Right lobe of liver (tissue), 6 donors: ENCODE data around the gene SKP2. TPM values are rescaled to one million over a fixed set of nuclear protein-coding genes. Genes with fewer than 3 reads are reported as not detected.

Experiments used
- ATAC-seq, 4 donors: fragments of 200-7000 bp; cut with Tn5 transposase; one replicate each; pipeline ENCODE4 v1.9.1; 2020; ENCODE audit warnings: mild to moderate bottlenecking in 4 of 4, moderate library complexity in 4 of 4
- DNase-seq, 3 donors: peaks; one replicate each; pipeline ENCODE4 v3.0.0-alpha.2; 2020
- H3K27ac ChIP-seq, 3 donors: fragments of 200-600 bp; one replicate each; pipeline ENCODE4 v1.8.0; 2022
- H3K27me3 ChIP-seq, 2 donors: fragments of 200-600 bp; one replicate each; pipeline ENCODE4 v1.8.0; 2022
- H3K36me3 ChIP-seq, 4 donors: fragments of 200-600 bp; sonication (generic) in 1 of 4; one replicate each; pipeline versions ENCODE4 v1.5.1 to v1.8.0; 2017 to 2022; ENCODE audit warnings: control low read depth in 1 of 4
- H3K4me1 ChIP-seq, 4 donors: fragments of 200-600 bp; sonication (generic) in 1 of 4; one replicate each; pipeline versions ENCODE4 v1.5.1 to v1.8.0; 2017 to 2022; ENCODE audit warnings: control low read depth in 1 of 4
- H3K4me3 ChIP-seq, 3 donors: fragments of 200-600 bp; one replicate each; pipeline ENCODE4 v1.8.0; 2022
- H3K9me3 ChIP-seq, 4 donors: fragments of 200-600 bp; sonication (generic) in 1 of 4; one replicate each; pipeline versions ENCODE4 v1.5.1 to v1.8.0; 2017 to 2022; ENCODE audit warnings: control low read depth in 1 of 4
- CTCF ChIP-seq, 4 donors: fragments of 200-600 bp in 3 of 4; fragments of 450-650 bp in 1 of 4; IDR thresholded peaks; one replicate each; pipeline versions ENCODE4 v1.5.1 to v1.8.0; 2016 to 2022; ENCODE audit warnings: antibody characterized with exemption in 4 of 4, mild to moderate bottlenecking in 2 of 4
- POLR2A ChIP-seq: fragments of 450-650 bp; IDR thresholded peaks from one replicate; pipeline ENCODE4 v1.6.1; 2017; ENCODE audit warnings: antibody characterized with exemption, mild to moderate bottlenecking
- WGBS: methylation state at CpG from one replicate; pipeline ENCODE4 v1.1.6; 2018; ENCODE audit warnings: low coverage, low lambda C conversion rate; ENCODE audit not compliant: insufficient coverage; ENCODE audit errors: missing lambda C conversion rate; 5-methylcytosine and 5-hydroxymethylcytosine counted together
- intact Hi-C, 2 donors: fragments of 100-400 bp; cut with DNase I; formaldehyde crosslinking; loops; one replicate each; pipeline versions ENCODE4 v1.11.2 to v1.14.1; 2022
- total RNA-seq, 6 experiments: library from RNA; depleted of rRNA in 2 of 6; stranded (reverse); fragments of >200 nt in 2 of 6; fragmentation: NEBNext Ultra II Directional in 3 of 6; extraction: Animal tissue kit (Norgen Biotek cat#: 25700) in 3 of 6; gene quantifications; one replicate each; pipeline versions ENCODE4 v1.1.0 to v1.2.4, GENCODE V29; 2016 to 2023
- donor health status: DM: no; HTN: yes; CAD: no.
- donor health status: DM: no; HTN: no; CAD: no.
- donor health status: DM: no; HTN: no; CAD: no.
- donor health status: DM: no; HTN: yes; CAD: no.
- donor health status: DM: no; HTN: yes; CAD: no.

The SKP2 gene
- total RNA-seq, 6 experiments from 2014 or later, result 11.8 to 25.0 (median 17.3) TPM

- H3K9me3 ChIP-seq, result no peaks in the 10 kb centered on the region
- peaks cover 0 to 41% (median 14%) of the 10 kb centered on the region in 4 donors for H3K4me1 ChIP-seq
- no peak overlapping the region for H3K27ac ChIP-seq
- ATAC-seq, result no peak
- WGBS, result 96% methylated on average over 7 of the region's 7 CpGs
- peaks cover 0 to 4% (median 1%) of the 10 kb centered on the region in 4 donors for H3K36me3 ChIP-seq
- TF ChIP-seq CTCF (IDR thresholded peaks at IDR 0.05) (no peak), POLR2A (no peak)
- no peak for DNase-seq
- H3K27me3 ChIP-seq, result no peaks in the 10 kb centered on the region
- intact Hi-C loops, result no loop called here
- H3K4me3 ChIP-seq, result no peak overlapping the region
Measured at GRCh38 chr5:36155291-36155690, 3.4 kb downstream of the SKP2 start.

- WGBS, result 63% methylated on average over 3 of the region's 4 CpGs
- Histone ChIP-seq H3K27me3 (no peaks in the 10 kb centered on the region), H3K36me3 (peaks cover 0 to 4% (median 1%) of the 10 kb centered on the region in 4 donors), H3K4me1 (peaks cover 0 to 43% (median 16%) of the 10 kb centered on the region in 4 donors), H3K4me3 (no peak overlapping the region), H3K9me3 (no peaks in the 10 kb centered on the region), H3K27ac (no peak overlapping the region)
- intact Hi-C loops, result no loop called here
- no peak for TF ChIP-seq POLR2A
- no peak for TF ChIP-seq CTCF (IDR thresholded peaks at IDR 0.05)
- ATAC-seq (no peak), DNase-seq (no peak)
Measured at GRCh38 chr5:36156121-36156601, 4.2 kb downstream of the SKP2 start.

GRCh38 chr5:36156619-36157018 lies 4.7 kb downstream of the SKP2 start:
- Histone ChIP-seq H3K9me3 (no peaks in the 10 kb centered on the region), H3K27me3 (no peaks in the 10 kb centered on the region), H3K27ac (no peak overlapping the region), H3K4me1 (peaks cover 0 to 47% (median 17%) of the 10 kb centered on the region in 4 donors), H3K4me3 (no peak overlapping the region), H3K36me3 (peaks cover 0 to 4% (median 1%) of the 10 kb centered on the region in 4 donors)
- ATAC-seq (no peak), DNase-seq (no peak)
- 75% methylated on average over 1 of the region's 1 CpG for WGBS
- TF ChIP-seq POLR2A (no peak), CTCF (IDR thresholded peaks at IDR 0.05) (no peak)
- intact Hi-C loops, result no loop called here

- Histone ChIP-seq H3K4me1 (peaks cover 0 to 42% (median 16%) of the 10 kb centered on the region in 4 donors), H3K4me3 (no peak overlapping the region), H3K9me3 (no peaks in the 10 kb centered on the region), H3K36me3 (peaks cover 0 to 12% (median 4%) of the 10 kb centered on the region in 4 donors), H3K27ac (no peak overlapping the region), H3K27me3 (no peaks in the 10 kb centered on the region)
- WGBS, result 60% methylated on average over 2 of the region's 2 CpGs
- ATAC-seq (no peak), DNase-seq (no peak)
- intact Hi-C loops, result no loop called here
- TF ChIP-seq CTCF (IDR thresholded peaks at IDR 0.05), result no peak
- TF ChIP-seq POLR2A, result no peak
Measured at GRCh38 chr5:36158144-36158543, 6.2 kb downstream of the SKP2 start.

- TF ChIP-seq CTCF (IDR thresholded peaks at IDR 0.05), result no peak
- H3K4me3 ChIP-seq, result no peak overlapping the region
- H3K27me3 ChIP-seq, result no peaks in the 10 kb centered on the region
- peak overlapping the region in 2 of 3 donors; percentile 58 to 69 for H3K27ac ChIP-seq
- DNase-seq, result peak in 2 of 3 donors; percentile 21 to 62
- intact Hi-C loops, result no loop called here
- 57% methylated on average over 2 of the region's 3 CpGs for WGBS
- H3K9me3 ChIP-seq, result no peaks in the 10 kb centered on the region
- peaks cover 0 to 34% (median 12%) of the 10 kb centered on the region in 4 donors for H3K4me1 ChIP-seq
- peaks cover 0 to 28% (median 10%) of the 10 kb centered on the region in 4 donors for H3K36me3 ChIP-seq
- ATAC-seq, result peak; percentile 84 to 91 (median 90)
Measured at GRCh38 chr5:36160617-36161016, 8.7 kb downstream of the SKP2 start.
